Colon (tissue), 2 donors: ENCODE data around the gene IL1RAP.

Experiments
- FAIRE-seq: peaks from 2 replicates; lab custom pipeline; 2012; peaks lifted over from hg19 to GRCh38; lab: Jason Lieb, UNC
- donor health status: control.
- donor health status: control.

IL1RAP gene

GRCh38 chr3:190614226-190615059, 100.6 kb downstream of the IL1RAP start:
- no peak for FAIRE-seq

DNA sequence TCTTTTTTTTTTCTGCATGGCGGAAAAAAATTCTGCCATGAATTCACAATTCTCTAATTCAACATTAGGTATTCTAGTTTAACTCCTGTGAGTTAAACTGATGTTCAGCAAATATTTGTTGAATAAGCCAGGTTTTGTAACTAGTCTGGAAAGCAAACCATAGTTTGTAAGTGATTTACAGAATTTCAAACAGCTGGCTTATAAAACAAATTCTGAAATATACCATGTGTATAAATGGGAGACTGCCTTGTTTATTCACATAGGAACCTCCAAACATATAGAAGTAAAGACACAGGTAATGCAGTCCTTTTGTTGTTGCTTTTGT, 101.1 kb downstream of the IL1RAP start:
- FAIRE-seq: no peak

GRCh38 chr3:190615607-190616006, 101.7 kb downstream of the IL1RAP start:
- FAIRE-seq: no peak

- no peak for FAIRE-seq
These were observed 102.8 kb downstream of the IL1RAP start for GRCh38 chr3:190616637-190617036.

GRCh38 chr3:190617185-190617584, 103.3 kb downstream of the IL1RAP start:
- FAIRE-seq: no peak

DNA sequence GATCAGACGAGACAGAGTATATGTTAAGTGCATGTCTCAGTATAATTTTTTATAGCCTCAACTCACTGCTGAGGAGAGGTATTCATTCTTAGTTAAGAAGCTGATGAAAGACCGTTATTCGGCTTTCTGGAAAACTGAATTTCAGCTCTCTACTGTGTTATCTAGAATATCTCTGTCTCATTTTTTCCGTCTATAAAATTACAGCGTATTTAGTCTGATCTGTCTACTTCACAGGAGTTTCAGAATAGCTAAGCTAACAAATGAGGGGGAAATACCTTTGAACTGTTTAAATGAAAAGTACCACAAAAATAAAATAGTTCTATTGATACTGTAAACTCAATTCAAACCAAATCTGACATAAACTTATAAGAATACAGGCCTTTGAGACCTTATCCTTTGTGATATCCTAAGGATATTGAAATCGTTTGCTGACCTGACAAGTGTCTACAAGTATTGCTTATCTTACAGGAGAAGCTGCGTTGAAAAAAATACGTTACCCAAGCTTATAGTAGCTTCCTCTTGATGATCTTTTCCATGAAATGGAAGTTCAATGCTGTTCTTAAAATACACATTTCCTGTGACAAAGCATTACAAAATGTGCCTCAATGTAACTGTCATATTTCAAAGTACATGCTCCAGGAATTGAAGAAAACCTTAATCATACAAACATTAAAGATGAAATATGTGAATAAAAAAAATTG, 104.6 kb downstream of the IL1RAP start:
- no peak for FAIRE-seq

- FAIRE-seq: no peak
These were observed 105.5 kb downstream of the IL1RAP start for GRCh38 chr3:190619353-190619752.

- no peak for FAIRE-seq
These were observed 105.9 kb downstream of the IL1RAP start for GRCh38 chr3:190619761-190620160.

GRCh38 chr3:190620886-190621608, 107.2 kb downstream of the IL1RAP start:
- no peak for FAIRE-seq

- FAIRE-seq: no peak
These were observed 108.0 kb downstream of the IL1RAP start for GRCh38 chr3:190621927-190622326.

DNA sequence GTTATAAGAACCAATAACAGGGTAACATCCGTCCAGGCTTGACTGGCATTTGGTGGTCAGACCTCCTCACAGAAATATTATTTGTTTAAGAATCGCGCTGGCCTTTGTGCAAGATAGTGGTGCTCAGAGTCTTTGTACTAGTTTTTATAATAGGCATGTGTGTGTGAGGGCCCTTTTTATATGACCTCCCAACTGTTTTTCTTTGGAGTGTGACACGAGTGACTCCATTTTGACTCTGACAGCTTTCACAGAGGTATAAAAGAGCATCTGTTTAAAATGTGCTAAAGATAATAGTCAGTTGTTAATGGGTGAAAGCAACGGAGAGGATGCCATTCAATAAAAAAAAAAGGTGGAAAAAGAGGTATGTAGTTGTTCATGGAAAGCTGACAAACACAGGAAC, 110.4 kb downstream of the IL1RAP start:
- no peak for FAIRE-seq

DNA sequence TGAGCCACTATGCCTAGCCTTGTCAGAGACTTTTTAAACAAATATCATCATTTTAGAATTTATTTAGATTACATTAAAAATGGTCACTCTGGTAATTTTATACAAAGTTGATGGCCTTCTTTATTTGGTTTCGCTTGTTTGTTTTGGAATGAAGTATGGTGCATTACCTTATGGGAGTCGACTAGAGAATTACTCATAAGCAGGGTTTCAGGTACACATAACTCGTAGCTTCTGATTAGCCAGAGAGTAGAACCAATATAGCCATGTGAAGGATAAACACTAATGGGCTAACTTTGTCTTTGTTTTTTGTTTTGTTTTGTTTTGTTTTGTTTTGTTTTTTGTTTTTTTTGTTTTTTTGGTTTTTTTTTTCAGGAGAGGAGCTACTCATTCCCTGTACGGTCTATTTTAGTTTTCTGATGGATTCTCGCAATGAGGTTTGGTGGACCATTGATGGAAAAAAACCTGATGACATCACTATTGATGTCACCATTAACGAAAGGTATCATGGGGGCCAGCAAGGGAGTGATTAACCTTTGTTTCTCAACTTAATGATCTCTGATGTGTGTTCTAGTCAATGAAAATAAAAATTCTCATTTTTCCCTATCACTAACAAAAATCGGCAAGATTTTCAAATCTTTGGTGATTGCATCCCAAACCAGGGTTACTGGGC, 113.2 kb downstream of the IL1RAP start:
- no peak for FAIRE-seq

DNA sequence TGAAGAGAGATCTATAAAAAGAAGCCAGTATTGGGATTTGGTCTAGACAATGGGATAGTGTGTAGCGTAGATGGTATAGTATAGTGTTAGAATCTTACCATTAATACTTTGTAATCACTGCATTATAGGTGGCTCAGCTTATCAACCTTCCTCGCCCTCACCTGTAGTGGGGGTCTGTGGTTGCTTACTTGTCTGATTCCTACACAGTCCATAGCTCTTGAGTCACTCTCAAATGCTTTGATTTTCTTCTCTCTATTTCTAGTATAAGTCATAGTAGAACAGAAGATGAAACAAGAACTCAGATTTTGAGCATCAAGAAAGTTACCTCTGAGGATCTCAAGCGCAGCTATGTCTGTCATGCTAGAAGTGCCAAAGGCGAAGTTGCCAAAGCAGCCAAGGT, 115.2 kb downstream of the IL1RAP start:
- no peak for FAIRE-seq

DNA sequence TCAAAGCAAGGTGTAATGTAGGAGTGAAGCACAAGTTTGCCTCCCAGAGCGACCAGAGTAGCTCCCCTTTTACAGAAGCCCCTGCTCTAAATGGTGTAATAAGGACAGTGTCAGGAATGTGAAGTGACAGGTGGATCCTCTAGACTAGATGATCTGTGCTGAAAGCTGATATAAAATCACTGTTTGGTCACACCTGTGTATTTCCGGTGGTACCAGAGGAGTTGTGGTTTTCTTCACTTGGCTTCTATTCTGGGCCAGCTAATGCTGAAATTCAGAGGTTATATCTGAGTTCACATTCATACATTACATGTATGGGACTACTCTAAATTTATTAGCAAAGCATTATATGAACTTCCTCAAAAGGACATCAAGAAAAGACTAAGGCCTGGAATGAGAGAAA, 117.4 kb downstream of the IL1RAP start:
- no peak for FAIRE-seq

DNA sequence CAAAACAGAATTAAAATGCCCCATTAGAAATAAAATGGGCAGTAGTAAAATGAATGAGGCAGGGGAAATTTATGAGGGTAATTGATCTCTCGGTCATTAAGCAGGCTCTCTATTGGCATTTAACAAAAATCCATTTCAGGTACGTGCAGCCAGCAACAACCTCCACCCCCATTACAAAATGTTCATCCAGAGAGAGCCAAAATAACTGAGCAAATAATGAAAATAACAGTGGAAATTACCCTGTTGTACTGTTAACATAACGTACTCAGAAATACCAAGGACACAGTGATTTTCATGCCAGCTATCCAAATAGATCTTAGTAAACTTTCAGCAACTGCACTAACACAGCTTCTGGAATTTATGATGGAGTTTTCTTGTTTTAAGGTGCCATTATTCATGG, 127.7 kb downstream of the IL1RAP start:
- no peak for FAIRE-seq

DNA sequence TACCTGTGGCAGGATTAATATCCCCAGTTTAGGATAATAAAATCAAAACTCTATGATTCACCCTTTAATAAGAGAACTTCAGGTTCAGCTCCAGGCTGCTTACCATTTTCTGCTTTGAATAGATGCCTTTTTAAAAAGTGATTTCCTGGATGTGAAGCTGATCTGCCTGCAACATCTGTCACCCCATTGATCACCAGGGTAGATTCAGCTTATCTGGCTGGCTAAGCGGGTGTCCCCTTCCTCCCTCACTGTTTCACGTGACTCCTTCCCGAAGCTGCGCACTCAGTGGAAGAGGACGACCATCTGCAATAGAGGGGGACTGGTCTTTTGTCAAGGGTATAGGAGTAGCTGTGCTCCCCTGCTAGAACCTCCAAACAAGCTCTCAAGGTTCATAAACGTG, 128.1 kb downstream of the IL1RAP start:
- FAIRE-seq: no peak

GRCh38 chr3:190644035-190644434, 130.2 kb downstream of the IL1RAP start:
- no peak for FAIRE-seq

- no peak for FAIRE-seq
These were observed 130.9 kb downstream of the IL1RAP start for GRCh38 chr3:190644766-190645165.

- no peak for FAIRE-seq
These were observed 132.1 kb downstream of the IL1RAP start for GRCh38 chr3:190645932-190646460.

GRCh38 chr3:190646996-190647395, 133.1 kb downstream of the IL1RAP start:
- no peak for FAIRE-seq

GRCh38 chr3:190655933-190656332, 142.0 kb downstream of the IL1RAP start:
- FAIRE-seq: no peak

- FAIRE-seq: no peak
These were observed 144.2 kb downstream of the IL1RAP start for GRCh38 chr3:190658106-190658505.
